Astrocyte (in vitro differentiated cells and primary cell): ENCODE measurements around the gene CDH5. TPM values are rescaled to one million over a fixed set of nuclear protein-coding genes. Genes with fewer than 3 reads are reported as not detected.
A peak's percentile ranks its signal among the peaks of the same experiment; 100 is the strongest.

Source experiments
- DNase-seq: peaks from one replicate; pipeline ENCODE4 v3.0.0-alpha.2; 2010; ENCODE audit warnings: low read depth
- FAIRE-seq: peaks from 2 replicates; lab custom pipeline; 2011; peaks lifted over from hg19 to GRCh38; lab: Jason Lieb, UNC
- H2AFZ ChIP-seq: 2 replicates; pipeline ENCODE4 v1.6.0; 2012; ENCODE audit warnings: low read depth, low read length, inconsistent platforms
- H3K27ac ChIP-seq: 2 replicates; pipeline ENCODE4 v1.5.1; 2011; ENCODE audit warnings: low read depth, low read length, inconsistent platforms
- H3K27me3 ChIP-seq: 2 replicates; pipeline ENCODE4 v1.6.0; 2011; ENCODE audit warnings: low read length, inconsistent platforms; ENCODE audit not compliant: insufficient read depth
- H3K36me3 ChIP-seq: 2 replicates; pipeline ENCODE4 v1.5.1; 2011; ENCODE audit warnings: low read length, inconsistent platforms; ENCODE audit not compliant: insufficient read depth
- H3K4me1 ChIP-seq: 2 replicates; pipeline ENCODE4 v1.5.1; 2011; ENCODE audit warnings: low read length, inconsistent platforms; ENCODE audit not compliant: insufficient read depth
- H3K4me2 ChIP-seq: 2 replicates; pipeline ENCODE4 v1.6.0; 2012; ENCODE audit warnings: low read length, inconsistent platforms
- H3K4me3 ChIP-seq: 2 replicates; pipeline ENCODE4 v1.5.1; 2011; ENCODE audit warnings: low read depth, mild to moderate bottlenecking, low read length, inconsistent platforms; ENCODE audit not compliant: insufficient read depth
- H3K79me2 ChIP-seq: 2 replicates; pipeline ENCODE4 v1.6.0; 2012; ENCODE audit warnings: mild to moderate bottlenecking, low read length, inconsistent platforms; ENCODE audit not compliant: insufficient read depth
- H3K9ac ChIP-seq: 2 replicates; pipeline ENCODE4 v1.6.0; 2012; ENCODE audit warnings: mild to moderate bottlenecking, low read length, inconsistent platforms
- H3K9me3 ChIP-seq: 2 replicates; pipeline ENCODE4 v1.5.1; 2012; ENCODE audit warnings: low read depth, mild to moderate bottlenecking, low read length, inconsistent platforms; ENCODE audit not compliant: insufficient read depth
- H4K20me1 ChIP-seq: 2 replicates; pipeline ENCODE4 v1.6.0; 2012; ENCODE audit warnings: low read length, inconsistent platforms; ENCODE audit not compliant: insufficient read depth
- H3K27ac Mint-ChIP-seq: one replicate; pipeline ENCODE4 v1.8.0; 2021; ENCODE audit warnings: mild to moderate bottlenecking, mixed read lengths; ENCODE audit not compliant: unreplicated experiment
- H3K27me3 Mint-ChIP-seq: one replicate; pipeline ENCODE4 v1.8.0; 2021; ENCODE audit warnings: low read depth, mixed read lengths; ENCODE audit not compliant: unreplicated experiment
- H3K36me3 Mint-ChIP-seq: one replicate; pipeline ENCODE4 v1.8.0; 2021; ENCODE audit warnings: low read depth, mixed read lengths; ENCODE audit not compliant: unreplicated experiment
- H3K4me1 Mint-ChIP-seq: one replicate; pipeline ENCODE4 v1.8.0; 2021; ENCODE audit warnings: low read depth, mixed read lengths; ENCODE audit not compliant: unreplicated experiment
- H3K4me3 Mint-ChIP-seq: one replicate; pipeline ENCODE4 v1.8.0; 2021; ENCODE audit warnings: mild to moderate bottlenecking, moderate library complexity, mixed read lengths; ENCODE audit not compliant: unreplicated experiment
- H3K9me3 Mint-ChIP-seq: one replicate; pipeline ENCODE4 v1.8.0; 2021; ENCODE audit warnings: mild to moderate bottlenecking, mixed read lengths; ENCODE audit not compliant: unreplicated experiment
- EZH2 ChIP-seq: IDR thresholded peaks from 2 replicates; pipeline ENCODE4 v1.6.1; 2012; ENCODE audit warnings: mild to moderate bottlenecking, low read length, inconsistent platforms; ENCODE audit not compliant: insufficient read depth
- total RNA-seq: library from RNA; stranded (reverse); gene quantifications from 2 replicates; pipeline ENCODE4 v1.2.1, GENCODE V29; 2021
- TF ChIP-seq, protein P1 (sequence below): IDR thresholded peaks from 2 replicates; pipeline ENCODE4 v1.5.1; 2011; ENCODE audit warnings: low read depth, mild to moderate bottlenecking, inconsistent platforms, low read length, moderate library complexity; ENCODE audit not compliant: insufficient read depth

The CDH5 gene
- total RNA-seq, 1 donor from 2014 or later, result 0.30 TPM

DNA sequence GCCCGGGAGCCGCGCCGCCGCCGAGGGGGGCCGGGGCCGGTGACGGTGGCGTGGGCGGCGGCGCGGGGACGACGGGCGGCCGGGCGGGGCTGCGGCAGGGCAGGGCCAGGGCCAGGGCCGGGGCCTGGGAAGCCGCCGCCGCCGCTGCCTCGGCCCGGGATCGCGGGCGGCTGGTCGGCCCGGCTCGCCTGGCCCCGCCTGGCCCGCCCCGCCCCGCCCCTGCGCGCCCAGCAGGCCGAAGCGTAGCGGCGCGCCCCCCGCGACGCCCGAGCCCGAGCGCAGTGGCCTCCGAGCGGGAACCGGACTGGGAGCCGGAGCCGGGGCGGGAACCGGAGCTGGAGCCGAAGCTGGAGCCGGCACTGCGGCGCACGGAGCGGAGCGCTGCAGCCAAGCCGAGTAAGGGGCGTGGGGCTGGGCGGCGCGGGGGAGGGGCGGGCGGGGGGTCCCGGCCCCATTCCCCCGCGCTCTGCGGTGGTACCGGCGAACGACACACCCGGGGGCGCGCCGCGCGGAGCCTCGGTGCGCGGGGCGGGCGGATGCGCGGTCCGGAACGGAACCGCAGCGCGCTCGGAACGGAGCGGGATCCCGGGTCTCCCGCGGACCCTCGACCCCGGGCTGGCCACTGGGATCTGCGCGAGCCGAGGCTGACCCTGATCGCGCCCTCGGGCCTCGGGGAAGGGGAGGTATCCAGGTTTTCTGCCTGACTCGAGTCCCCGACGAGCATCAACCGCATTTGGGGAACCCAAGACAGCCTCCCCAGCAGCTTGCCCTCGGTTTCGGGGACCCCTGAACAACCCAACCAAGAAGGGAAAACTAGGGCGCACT lies 60.8 kb downstream of the CDH5 start, which contains the start of gene BEAN1:
TSS of gene BEAN1 (plus strand) at position 260 of the 825 bp plus-strand sequence. CDS start 10,382 bp downstream, outside the sequence.
- H3K4me1 Mint-ChIP-seq, result no peaks in the 10 kb centered on the region
- peak within 1 kb of the TSS; percentile 31 for H3K9ac ChIP-seq
- no peaks in the 10 kb centered on the region for H3K79me2 ChIP-seq
- no peaks in the 10 kb centered on the region for H3K4me1 ChIP-seq
- TF ChIP-seq EZH2, result no peak
- TF ChIP-seq, protein P1, sequence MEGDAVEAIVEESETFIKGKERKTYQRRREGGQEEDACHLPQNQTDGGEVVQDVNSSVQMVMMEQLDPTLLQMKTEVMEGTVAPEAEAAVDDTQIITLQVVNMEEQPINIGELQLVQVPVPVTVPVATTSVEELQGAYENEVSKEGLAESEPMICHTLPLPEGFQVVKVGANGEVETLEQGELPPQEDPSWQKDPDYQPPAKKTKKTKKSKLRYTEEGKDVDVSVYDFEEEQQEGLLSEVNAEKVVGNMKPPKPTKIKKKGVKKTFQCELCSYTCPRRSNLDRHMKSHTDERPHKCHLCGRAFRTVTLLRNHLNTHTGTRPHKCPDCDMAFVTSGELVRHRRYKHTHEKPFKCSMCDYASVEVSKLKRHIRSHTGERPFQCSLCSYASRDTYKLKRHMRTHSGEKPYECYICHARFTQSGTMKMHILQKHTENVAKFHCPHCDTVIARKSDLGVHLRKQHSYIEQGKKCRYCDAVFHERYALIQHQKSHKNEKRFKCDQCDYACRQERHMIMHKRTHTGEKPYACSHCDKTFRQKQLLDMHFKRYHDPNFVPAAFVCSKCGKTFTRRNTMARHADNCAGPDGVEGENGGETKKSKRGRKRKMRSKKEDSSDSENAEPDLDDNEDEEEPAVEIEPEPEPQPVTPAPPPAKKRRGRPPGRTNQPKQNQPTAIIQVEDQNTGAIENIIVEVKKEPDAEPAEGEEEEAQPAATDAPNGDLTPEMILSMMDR, result no peak
- H3K9me3 Mint-ChIP-seq, result peaks cover 1% of the 10 kb centered on the region
- H3K27ac ChIP-seq, result no peak within 1 kb of the TSS
- peak within 1 kb of the TSS; percentile 82 for H3K4me2 ChIP-seq
- no peaks in the 10 kb centered on the region for H3K36me3 Mint-ChIP-seq
- no peaks in the 10 kb centered on the region for H3K36me3 ChIP-seq
- no peaks in the 10 kb centered on the region for H3K9me3 ChIP-seq
- peak within 1 kb of the TSS; percentile 75 for H2AFZ ChIP-seq
- peaks cover 67% of the 10 kb centered on the region for H3K27me3 Mint-ChIP-seq
- peak within 1 kb of the TSS; percentile 66 for H3K4me3 Mint-ChIP-seq
- no peak for DNase-seq
- no peak for FAIRE-seq
- no peak within 1 kb of the TSS for H3K27ac Mint-ChIP-seq
- H4K20me1 ChIP-seq, result peaks cover 16% of the 10 kb centered on the region
- peaks cover 59% of the 10 kb centered on the region for H3K27me3 ChIP-seq
- H3K4me3 ChIP-seq, result peak within 1 kb of the TSS; percentile 33

DNA sequence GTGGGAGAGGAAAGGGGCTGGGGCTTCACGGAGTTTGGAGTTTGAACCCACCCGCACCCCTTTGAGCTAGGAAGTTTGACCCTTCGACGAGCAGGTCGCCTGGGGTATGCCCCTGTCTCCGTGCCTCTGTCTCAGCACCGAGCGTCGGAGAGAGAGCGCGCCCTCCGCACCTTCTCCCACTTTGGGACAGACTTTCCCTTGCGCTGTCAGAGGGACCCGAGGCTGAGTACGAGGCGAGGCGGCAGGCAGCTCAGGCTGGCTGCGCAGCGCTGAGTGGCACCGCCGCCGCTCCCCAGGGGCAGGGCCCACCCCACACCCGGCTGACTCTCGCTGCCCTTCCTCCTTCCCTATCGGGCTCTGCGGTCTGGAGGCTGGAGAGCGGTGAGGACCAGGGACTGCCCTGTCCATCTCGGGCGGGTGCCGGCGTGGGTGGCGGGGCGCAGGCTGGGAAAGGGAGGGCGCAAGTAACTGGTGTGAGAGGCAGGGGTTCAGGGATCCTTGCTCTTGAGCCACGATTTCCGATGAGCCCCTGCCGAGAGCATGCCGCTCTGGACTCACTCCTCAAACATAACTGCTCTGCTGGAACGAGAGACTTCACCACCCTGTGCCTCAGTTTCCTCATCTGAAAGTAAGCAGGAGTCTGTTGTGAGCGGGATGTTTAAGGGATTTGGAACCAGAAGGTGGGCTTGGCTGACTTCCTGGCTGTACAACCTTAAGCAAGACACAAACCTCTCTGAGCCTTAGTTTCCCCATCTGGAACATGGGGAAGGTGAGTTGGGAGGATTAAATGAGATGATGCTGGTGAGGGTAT lies 61.6 kb downstream of the CDH5 start:
- no peaks in the 10 kb centered on the region for H3K79me2 ChIP-seq
- Mint-ChIP-seq H3K36me3 (no peaks in the 10 kb centered on the region), H3K27me3 (peaks cover 64% of the 10 kb centered on the region), H3K9me3 (no peaks in the 10 kb centered on the region), H3K4me1 (peaks cover 3% of the 10 kb centered on the region), H3K27ac (no peak overlapping the region), H3K4me3 (peak overlapping the region; percentile 66)
- no peaks in the 10 kb centered on the region for H3K9me3 ChIP-seq
- H3K4me1 ChIP-seq, result no peaks in the 10 kb centered on the region
- DNase-seq (no peak), FAIRE-seq (no peak)
- TF ChIP-seq, protein P1, result no peak
- peak; percentile 93 for TF ChIP-seq EZH2
- peak overlapping the region; percentile 80 for H3K4me2 ChIP-seq
- H4K20me1 ChIP-seq, result peaks cover 16% of the 10 kb centered on the region
- peaks cover 59% of the 10 kb centered on the region for H3K27me3 ChIP-seq
- H3K27ac ChIP-seq, result no peak overlapping the region
- H2AFZ ChIP-seq, result peak overlapping the region; percentile 41
- no peak overlapping the region for H3K9ac ChIP-seq
- no peaks in the 10 kb centered on the region for H3K36me3 ChIP-seq
- peak overlapping the region; percentile 30 for H3K4me3 ChIP-seq
